Panc1 (cell line): ENCODE results near the gene ARMC8. TPM values are rescaled to one million over a fixed set of nuclear protein-coding genes. Genes with fewer than 3 reads are reported as not detected.

Experiments used
- ATAC-seq: fragments of 200-7000 bp; cut with Tn5 transposase; 2 replicates; pipeline ENCODE4 v1.9.1; 2020; ENCODE audit warnings: mild to moderate bottlenecking, moderate library complexity
- BruUV-seq: library from RNA; stranded (reverse); fragments of 400-500 nt; replicated peaks from 2 replicates; lab custom pipeline; 2021; lab: Mats Ljungman, UMichigan
- CTCF ChIA-PET: fragments of 300-600 bp; sonication (Branson Sonifier 250); formaldehyde crosslinking; loops from one replicate; lab custom pipeline; 2022; ENCODE audit warnings: antibody characterized with exemption; lab: Charles Lee
- POLR2A ChIA-PET: fragments of 300-600 bp; sonication (Branson Sonifier 250); formaldehyde crosslinking; loops from one replicate; lab custom pipeline; 2022; ENCODE audit warnings: antibody characterized with exemption; lab: Charles Lee
- DNase-seq: peaks from one replicate; pipeline ENCODE4 v3.0.0-alpha.2; 2010; ENCODE audit warnings: low read depth, low spot score
- H3K27ac ChIP-seq: 2 replicates; pipeline ENCODE4 v1.5.1; 2011; ENCODE audit warnings: mild to moderate bottlenecking, low read length, inconsistent platforms
- H3K27me3 ChIP-seq: fragments of 200-500 bp; sonication (Bioruptor generic); 2 replicates; pipeline ENCODE4 v1.6.0; 2014; ENCODE audit warnings: low read length, inconsistent platforms; ENCODE audit not compliant: control insufficient read depth, insufficient read depth
- H3K36me3 ChIP-seq: fragments of 200-500 bp; sonication (Bioruptor generic); 2 replicates; pipeline ENCODE4 v1.5.1; 2014; ENCODE audit warnings: inconsistent platforms, mild to moderate bottlenecking, low read length, moderate library complexity; ENCODE audit not compliant: control insufficient read depth, insufficient read depth
- H3K4me1 ChIP-seq: 2 replicates; pipeline ENCODE4 v1.5.1; 2011; ENCODE audit warnings: inconsistent platforms, mild to moderate bottlenecking, low read length, moderate library complexity; ENCODE audit not compliant: control insufficient read depth, insufficient read depth
- H3K4me3 ChIP-seq, 2 experiments: 2 replicates each; pipeline ENCODE4 v1.5.1; 2011 to 2012; ENCODE audit warnings: low read depth in 2 of 2, low read length in 2 of 2, mild to moderate bottlenecking in 2 of 2, inconsistent platforms in 1 of 2, moderate library complexity in 1 of 2
- H3K9me3 ChIP-seq: fragments of 200-500 bp; sonication (Bioruptor generic); 2 replicates; pipeline ENCODE4 v1.5.1; 2014; ENCODE audit warnings: low read depth, mild to moderate bottlenecking, inconsistent platforms, low read length, moderate library complexity; ENCODE audit not compliant: control insufficient read depth, insufficient read depth
- CTCF ChIP-seq: fragments of 450-650 bp; IDR thresholded peaks from 2 replicates; pipeline ENCODE4 v1.5.1; 2017; ENCODE audit warnings: mild to moderate bottlenecking
- POLR2AphosphoS5 ChIP-seq: IDR thresholded peaks from 2 replicates; pipeline ENCODE4 v1.6.1; 2012; ENCODE audit warnings: mild to moderate bottlenecking, low read depth, low read length, moderate library complexity
- REST ChIP-seq, 2 experiments: IDR thresholded peaks; 2 replicates each; pipeline ENCODE4 v1.6.1; 2011 to 2012; ENCODE audit warnings: low read depth in 2 of 2, control low read depth in 1 of 2, low read length in 1 of 2, mild to moderate bottlenecking in 1 of 2, moderate library complexity in 1 of 2; ENCODE audit not compliant: insufficient read depth in 1 of 2
- SIN3A ChIP-seq: IDR thresholded peaks from 2 replicates; pipeline ENCODE4 v1.6.1; 2012; ENCODE audit warnings: low read depth, mild to moderate bottlenecking, low read length, moderate library complexity, borderline replicate concordance; ENCODE audit not compliant: insufficient read depth
- TCF7L2 ChIP-seq: IDR thresholded peaks from 2 replicates; pipeline ENCODE4 v1.6.1; 2011; ENCODE audit warnings: mild to moderate bottlenecking, low read depth, low read length, inconsistent platforms
- in situ Hi-C: cut with HindIII; loops from 2 replicates; pipeline ENCODE4 v1.10.0; 2016; ENCODE audit warnings: low sequenced_read_pairs, low pct_unique_long_range_greater_than_20kb
- intact Hi-C: fragments of 100-400 bp; cut with micrococcal nuclease; formaldehyde crosslinking; loops from one replicate; pipeline ENCODE4 v1.10.0; 2022; ENCODE audit not compliant: unreplicated experiment
- total RNA-seq: library from RNA; stranded (reverse); gene quantifications from one replicate; pipeline ENCODE4 v1.2.1, GENCODE V29; 2021; ENCODE audit not compliant: unreplicated experiment

ARMC8 gene
- total RNA-seq, 1 experiment from 2014 or later, result 56.0 TPM

- Histone ChIP-seq H3K4me1 (no peaks in the 10 kb centered on the region), H3K36me3 (no peaks in the 10 kb centered on the region), H3K9me3 (no peaks in the 10 kb centered on the region), H3K4me3 (no peak overlapping the region), H3K27ac (no peak overlapping the region), H3K27me3 (no peaks in the 10 kb centered on the region)
- no peak for TF ChIP-seq SIN3A
- TF ChIP-seq CTCF, result no peak
- TF ChIP-seq POLR2AphosphoS5, result no peak
- intact Hi-C loops (no loop called here), in situ Hi-C loops (no loop called here)
- ATAC-seq (no peak), DNase-seq (no peak)
- CTCF ChIA-PET, result no interaction called here
- POLR2A ChIA-PET, result no interaction called here
- BruUV-seq, result no TSS peak
These were observed 102.2 kb downstream of the ARMC8 start for GRCh38 chr3:138289260-138289659.

GRCh38 chr3:138289701-138290100 lies 102.6 kb downstream of the ARMC8 start:
- Histone ChIP-seq H3K4me3 (no peak overlapping the region), H3K4me1 (no peaks in the 10 kb centered on the region), H3K27ac (no peak overlapping the region), H3K36me3 (no peaks in the 10 kb centered on the region), H3K9me3 (no peaks in the 10 kb centered on the region), H3K27me3 (no peaks in the 10 kb centered on the region)
- DNase-seq (no peak), ATAC-seq (no peak)
- in situ Hi-C loops (no loop called here), intact Hi-C loops (no loop called here)
- no TSS peak for BruUV-seq
- ChIA-PET POLR2A (no interaction called here), CTCF (no interaction called here)
- no peak for TF ChIP-seq TCF7L2
- TF ChIP-seq SIN3A, result no peak
- TF ChIP-seq POLR2AphosphoS5, result no peak
- no peak for TF ChIP-seq CTCF
- TF ChIP-seq REST (IDR thresholded peaks at IDR 0.05; ENCODE audit: insufficient read depth in 1 of 2, low read depth in 2 of 2, low read length in 1 of 2), result no peak
